ENCODE data around the gene SLC6A12.

Gene SLC6A12

GRCh38 chr12:211639-212414 is 2.1 kb downstream of the SLC6A12 start:
- no peak overlapping the region for H3K4me3 ChIP-seq (ENCODE audit: low read depth, low read length)
- TF ChIP-seq, protein P1, sequence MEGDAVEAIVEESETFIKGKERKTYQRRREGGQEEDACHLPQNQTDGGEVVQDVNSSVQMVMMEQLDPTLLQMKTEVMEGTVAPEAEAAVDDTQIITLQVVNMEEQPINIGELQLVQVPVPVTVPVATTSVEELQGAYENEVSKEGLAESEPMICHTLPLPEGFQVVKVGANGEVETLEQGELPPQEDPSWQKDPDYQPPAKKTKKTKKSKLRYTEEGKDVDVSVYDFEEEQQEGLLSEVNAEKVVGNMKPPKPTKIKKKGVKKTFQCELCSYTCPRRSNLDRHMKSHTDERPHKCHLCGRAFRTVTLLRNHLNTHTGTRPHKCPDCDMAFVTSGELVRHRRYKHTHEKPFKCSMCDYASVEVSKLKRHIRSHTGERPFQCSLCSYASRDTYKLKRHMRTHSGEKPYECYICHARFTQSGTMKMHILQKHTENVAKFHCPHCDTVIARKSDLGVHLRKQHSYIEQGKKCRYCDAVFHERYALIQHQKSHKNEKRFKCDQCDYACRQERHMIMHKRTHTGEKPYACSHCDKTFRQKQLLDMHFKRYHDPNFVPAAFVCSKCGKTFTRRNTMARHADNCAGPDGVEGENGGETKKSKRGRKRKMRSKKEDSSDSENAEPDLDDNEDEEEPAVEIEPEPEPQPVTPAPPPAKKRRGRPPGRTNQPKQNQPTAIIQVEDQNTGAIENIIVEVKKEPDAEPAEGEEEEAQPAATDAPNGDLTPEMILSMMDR (IDR thresholded peaks at IDR 0.05; ENCODE audit: insufficient read depth, low read depth, low read length, missing control alignments), result no peak
- no peak for DNase-seq (ENCODE audit: low read depth)

GRCh38 chr12:211142-211465 is 2.9 kb downstream of the SLC6A12 start:
- TF ChIP-seq, protein P1 (IDR thresholded peaks at IDR 0.05; ENCODE audit: insufficient read depth, low read depth, low read length, missing control alignments), result no peak
- DNase-seq (ENCODE audit: low read depth), result no peak
- no peak overlapping the region for H3K4me3 ChIP-seq (ENCODE audit: low read depth, low read length)

DNA sequence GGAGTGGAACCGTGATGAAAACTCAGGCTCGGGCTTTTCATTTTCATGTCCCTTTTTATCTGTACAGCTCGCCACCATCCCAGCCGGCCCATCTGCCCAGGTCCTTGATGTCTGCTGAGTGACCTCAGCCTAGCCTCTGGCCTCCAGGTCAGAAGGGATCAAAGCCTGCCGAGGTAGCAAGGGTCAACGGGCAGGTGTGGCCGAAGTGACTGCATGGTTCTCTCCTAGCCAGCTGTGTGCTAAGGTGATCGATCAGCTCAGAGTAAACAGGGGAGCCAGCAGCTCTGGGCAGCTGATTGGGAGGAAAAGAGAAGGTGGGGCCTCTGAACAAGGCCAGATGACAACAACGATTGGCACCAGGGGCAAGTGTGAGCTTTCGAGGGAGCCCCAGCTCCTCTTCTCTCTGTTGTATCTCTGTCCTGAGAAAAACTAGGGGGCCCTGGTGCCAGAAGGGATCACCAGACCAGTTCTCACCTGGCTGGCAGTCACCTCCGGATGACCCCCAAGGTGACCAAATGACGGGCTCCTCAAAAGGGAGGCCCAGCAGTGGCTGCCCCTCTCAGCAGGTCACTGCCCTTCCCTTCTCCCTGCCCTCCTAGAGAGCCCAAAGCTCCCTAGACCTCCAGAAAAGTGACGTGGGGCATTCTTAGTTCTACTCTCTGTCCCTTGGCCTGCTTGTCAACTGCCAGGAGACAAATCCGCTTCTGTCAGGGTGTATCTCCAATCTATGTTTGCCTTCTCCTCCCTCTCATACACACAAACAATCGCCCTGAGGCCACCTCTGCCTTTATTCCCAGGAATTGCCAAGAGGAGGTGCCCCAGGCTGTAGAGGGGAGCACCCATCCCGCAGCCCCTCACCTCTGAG is 3.4 kb downstream of the SLC6A12 start:
- no peak for DNase-seq (ENCODE audit: low read depth)
- TF ChIP-seq, protein P1 (IDR thresholded peaks at IDR 0.05; ENCODE audit: insufficient read depth, low read depth, low read length, missing control alignments), result no peak
- H3K4me3 ChIP-seq (ENCODE audit: low read depth, low read length), result no peak overlapping the region

DNA sequence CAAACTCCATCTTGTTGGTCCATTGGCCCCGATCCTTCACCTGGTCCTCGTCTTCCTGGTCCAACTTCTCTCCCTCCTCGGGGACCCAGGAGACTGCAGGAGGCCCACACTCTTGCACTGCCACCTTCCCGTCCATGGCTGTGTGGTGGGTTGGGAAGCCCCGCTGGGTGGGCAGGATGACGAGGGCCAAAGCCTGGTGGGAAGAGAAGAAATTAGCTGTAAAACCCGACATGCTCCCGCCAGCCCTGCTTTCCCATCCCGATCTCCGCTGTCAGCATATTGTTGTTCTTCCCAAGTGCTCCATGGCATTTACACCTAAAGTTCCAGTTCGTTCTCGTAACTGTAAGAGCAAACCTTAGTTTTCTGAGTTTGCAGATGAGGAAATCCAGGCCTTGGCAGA is 4.1 kb downstream of the SLC6A12 start:
- TF ChIP-seq, protein P1 (IDR thresholded peaks at IDR 0.05; ENCODE audit: insufficient read depth, low read depth, low read length, missing control alignments), result no peak
- H3K4me3 ChIP-seq (ENCODE audit: low read depth, low read length), result no peak overlapping the region
- no peak for DNase-seq (ENCODE audit: low read depth)

DNA sequence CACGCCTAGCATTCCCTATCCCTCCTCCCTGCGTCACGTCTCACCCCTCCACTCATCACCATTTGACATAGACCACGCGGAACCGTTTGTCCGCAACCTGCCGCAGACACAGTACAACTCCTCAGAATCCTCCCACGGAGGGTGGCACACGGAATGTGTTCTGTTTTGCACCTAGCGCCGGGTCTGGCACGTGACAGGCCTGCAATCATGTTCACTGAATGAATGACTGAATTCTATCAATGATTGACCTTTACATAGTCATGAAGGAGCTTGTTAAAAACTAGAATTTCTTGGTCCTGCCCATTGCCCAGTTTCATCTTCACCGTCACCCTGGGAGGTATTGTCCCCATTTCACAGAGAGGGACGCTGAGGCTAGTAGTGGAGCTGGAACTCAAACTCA is 4.7 kb downstream of the SLC6A12 start:
- no peak for DNase-seq (ENCODE audit: low read depth)
- H3K4me3 ChIP-seq (ENCODE audit: low read depth, low read length), result no peak overlapping the region
- TF ChIP-seq, protein P1 (IDR thresholded peaks at IDR 0.05; ENCODE audit: insufficient read depth, low read depth, low read length, missing control alignments), result no peak

GRCh38 chr12:208813-209212 is 5.1 kb downstream of the SLC6A12 start:
- H3K4me3 ChIP-seq (ENCODE audit: low read depth, low read length), result no peak overlapping the region
- TF ChIP-seq, protein P1 (IDR thresholded peaks at IDR 0.05; ENCODE audit: insufficient read depth, low read depth, low read length, missing control alignments), result no peak
- DNase-seq (ENCODE audit: low read depth), result no peak
